Calu3 (cell line): ENCODE measurements around the gene NRIP1. TPM values are rescaled to one million over a fixed set of nuclear protein-coding genes. Genes with fewer than 3 reads are reported as not detected.
A peak's percentile ranks its signal among the peaks of the same experiment; 100 is the strongest.

Source experiments
- BruUV-seq: library from RNA; stranded (reverse); fragments of 400-500 nt; replicated peaks from 2 replicates; lab custom pipeline; 2021; lab: Mats Ljungman, UMichigan
- CTCF ChIA-PET: fragments of 300-600 bp; sonication (Branson Sonifier 250); formaldehyde crosslinking; loops from one replicate; lab custom pipeline; 2022; ENCODE audit warnings: antibody characterized with exemption; lab: Charles Lee
- DNase-seq: peaks from one replicate; pipeline ENCODE4 v3.0.0; 2022
- H3K27ac Mint-ChIP-seq: one replicate; pipeline ENCODE4 v1.8.0; 2022; ENCODE audit warnings: mixed read lengths; ENCODE audit not compliant: unreplicated experiment
- H3K27me3 Mint-ChIP-seq: one replicate; pipeline ENCODE4 v1.8.0; 2022; ENCODE audit warnings: mixed read lengths; ENCODE audit not compliant: unreplicated experiment
- H3K36me3 Mint-ChIP-seq: one replicate; pipeline ENCODE4 v1.8.0; 2022; ENCODE audit warnings: mild to moderate bottlenecking, moderate library complexity, mixed read lengths; ENCODE audit not compliant: insufficient read depth, unreplicated experiment
- H3K4me1 Mint-ChIP-seq: one replicate; pipeline ENCODE4 v1.8.0; 2022; ENCODE audit warnings: mild to moderate bottlenecking, low read depth, mixed read lengths; ENCODE audit not compliant: unreplicated experiment
- H3K4me3 Mint-ChIP-seq: one replicate; pipeline ENCODE4 v1.8.0; 2022; ENCODE audit warnings: mild to moderate bottlenecking, low read depth, moderate library complexity, mixed read lengths; ENCODE audit not compliant: unreplicated experiment
- H3K9me3 Mint-ChIP-seq: one replicate; pipeline ENCODE4 v1.8.0; 2022; ENCODE audit warnings: low read depth, mixed read lengths; ENCODE audit not compliant: unreplicated experiment
- intact Hi-C: fragments of 100-400 bp; cut with micrococcal nuclease; formaldehyde crosslinking; loops from one replicate; pipeline ENCODE4 v1.10.0; 2022; ENCODE audit not compliant: unreplicated experiment
- total RNA-seq: library from RNA; stranded (reverse); gene quantifications from 2 replicates; pipeline ENCODE4 v1.2.3, GENCODE V29; 2022
- TF ChIP-seq, protein P1 (sequence below): fragments of 200-600 bp; IDR thresholded peaks from one replicate; pipeline ENCODE4 v1.8.0; 2022; ENCODE audit warnings: antibody characterized with exemption; ENCODE audit not compliant: unreplicated experiment

The NRIP1 gene
- total RNA-seq, 1 experiment from 2014 or later = 58.7 TPM

DNA sequence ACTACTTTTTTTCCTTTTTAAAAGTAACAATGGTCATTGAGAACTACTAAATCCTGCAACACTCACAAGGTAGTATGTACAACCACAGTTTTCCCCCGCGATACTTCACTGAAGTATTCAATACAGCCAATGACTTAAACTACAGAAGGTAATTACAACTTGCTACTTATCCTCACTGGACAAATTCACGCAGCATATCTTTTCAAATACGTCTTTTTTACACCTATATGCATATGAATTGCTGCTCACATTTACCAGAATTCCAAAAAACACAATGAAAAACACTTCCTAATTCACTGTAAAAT, 12.4 kb downstream of the NRIP1 start:
- H3K36me3 Mint-ChIP-seq = peaks cover 39% of the 10 kb centered on the region
- peak overlapping the region; percentile 97 for H3K27ac Mint-ChIP-seq
- peak overlapping the region; percentile 75 for H3K4me3 Mint-ChIP-seq
- CTCF ChIA-PET = interaction anchor here (0.8 to 0.9 kb wide), 2 partner anchors 10 to 13 kb away, joined by 3 read pairs; no protein-coding TSS in a partner anchor
- no TSS peak for BruUV-seq
- DNase-seq = no peak
- no peaks in the 10 kb centered on the region for H3K9me3 Mint-ChIP-seq
- intact Hi-C loops = loop anchor here (1.0 to 5.0 kb wide), 3 partner anchors 8 to 190 kb away; no protein-coding TSS in a partner anchor
- no peaks in the 10 kb centered on the region for H3K27me3 Mint-ChIP-seq
- TF ChIP-seq, protein P1, sequence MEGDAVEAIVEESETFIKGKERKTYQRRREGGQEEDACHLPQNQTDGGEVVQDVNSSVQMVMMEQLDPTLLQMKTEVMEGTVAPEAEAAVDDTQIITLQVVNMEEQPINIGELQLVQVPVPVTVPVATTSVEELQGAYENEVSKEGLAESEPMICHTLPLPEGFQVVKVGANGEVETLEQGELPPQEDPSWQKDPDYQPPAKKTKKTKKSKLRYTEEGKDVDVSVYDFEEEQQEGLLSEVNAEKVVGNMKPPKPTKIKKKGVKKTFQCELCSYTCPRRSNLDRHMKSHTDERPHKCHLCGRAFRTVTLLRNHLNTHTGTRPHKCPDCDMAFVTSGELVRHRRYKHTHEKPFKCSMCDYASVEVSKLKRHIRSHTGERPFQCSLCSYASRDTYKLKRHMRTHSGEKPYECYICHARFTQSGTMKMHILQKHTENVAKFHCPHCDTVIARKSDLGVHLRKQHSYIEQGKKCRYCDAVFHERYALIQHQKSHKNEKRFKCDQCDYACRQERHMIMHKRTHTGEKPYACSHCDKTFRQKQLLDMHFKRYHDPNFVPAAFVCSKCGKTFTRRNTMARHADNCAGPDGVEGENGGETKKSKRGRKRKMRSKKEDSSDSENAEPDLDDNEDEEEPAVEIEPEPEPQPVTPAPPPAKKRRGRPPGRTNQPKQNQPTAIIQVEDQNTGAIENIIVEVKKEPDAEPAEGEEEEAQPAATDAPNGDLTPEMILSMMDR = no peak
- H3K4me1 Mint-ChIP-seq = peaks cover 56% of the 10 kb centered on the region

DNA sequence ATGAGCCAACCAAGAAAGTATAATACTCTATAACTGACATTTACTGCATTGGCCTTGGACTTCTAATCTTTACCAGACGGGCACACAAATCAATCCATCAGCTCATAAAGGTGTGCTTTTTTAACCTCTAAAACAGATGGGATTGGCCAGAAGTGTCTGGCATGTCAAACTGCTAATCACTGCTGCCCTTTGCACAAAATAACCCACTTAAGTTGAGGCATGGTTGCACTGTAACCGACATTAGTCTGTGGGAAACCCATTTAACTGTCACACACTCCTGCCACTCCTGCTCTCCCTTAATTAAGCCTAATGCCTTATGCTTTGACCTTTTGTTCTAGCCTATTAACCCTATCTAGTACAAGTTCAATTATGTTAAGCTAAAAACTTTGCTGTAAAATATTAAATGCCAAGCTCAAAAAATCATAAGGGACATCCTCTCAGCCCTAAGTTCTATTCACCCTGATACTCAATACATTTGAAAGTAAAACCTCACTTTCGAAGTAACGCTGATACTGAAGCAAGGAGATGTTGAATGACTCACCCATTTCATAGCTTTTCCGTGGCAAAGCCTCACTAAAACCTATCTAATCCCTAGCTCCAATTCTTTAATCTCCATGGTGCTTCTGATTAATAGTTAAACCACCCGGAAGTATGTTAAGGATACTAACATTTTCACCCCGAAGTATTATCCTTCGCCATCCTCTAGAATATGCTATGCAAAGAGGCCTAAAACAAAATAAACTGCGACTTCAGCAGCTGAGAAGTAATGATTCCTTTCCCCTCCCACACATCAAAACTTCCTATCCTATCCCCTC, 12.9 kb downstream of the NRIP1 start:
- Mint-ChIP-seq H3K4me3 (peak overlapping the region; percentile 75), H3K27ac (peak overlapping the region; percentile 97), H3K27me3 (no peaks in the 10 kb centered on the region), H3K9me3 (no peaks in the 10 kb centered on the region), H3K4me1 (peaks cover 51% of the 10 kb centered on the region), H3K36me3 (peaks cover 37% of the 10 kb centered on the region)
- BruUV-seq = no TSS peak
- DNase-seq = no peak
- TF ChIP-seq, protein P1 = no peak
- CTCF ChIA-PET = interaction anchor here (0.8 to 0.9 kb wide), 2 partner anchors 10 to 12 kb away, joined by 3 read pairs; no protein-coding TSS in a partner anchor
- intact Hi-C loops = loop anchor here (1.0 to 5.0 kb wide), 3 partner anchors 8 to 190 kb away; no protein-coding TSS in a partner anchor

- Mint-ChIP-seq H3K27me3 (no peaks in the 10 kb centered on the region), H3K36me3 (peaks cover 34% of the 10 kb centered on the region), H3K4me1 (peaks cover 40% of the 10 kb centered on the region), H3K4me3 (peak overlapping the region; percentile 75), H3K27ac (peak overlapping the region; percentile 97), H3K9me3 (no peaks in the 10 kb centered on the region)
- TF ChIP-seq, protein P1 = no peak
- intact Hi-C loops = loop anchor here (5.0 kb wide), 2 partner anchors 48 to 188 kb away; no protein-coding TSS in a partner anchor
- no TSS peak for BruUV-seq
- CTCF ChIA-PET = no interaction called here
- no peak for DNase-seq
These were observed 14.0 kb downstream of the NRIP1 start for GRCh38 chr21:15050568-15051377.

DNA sequence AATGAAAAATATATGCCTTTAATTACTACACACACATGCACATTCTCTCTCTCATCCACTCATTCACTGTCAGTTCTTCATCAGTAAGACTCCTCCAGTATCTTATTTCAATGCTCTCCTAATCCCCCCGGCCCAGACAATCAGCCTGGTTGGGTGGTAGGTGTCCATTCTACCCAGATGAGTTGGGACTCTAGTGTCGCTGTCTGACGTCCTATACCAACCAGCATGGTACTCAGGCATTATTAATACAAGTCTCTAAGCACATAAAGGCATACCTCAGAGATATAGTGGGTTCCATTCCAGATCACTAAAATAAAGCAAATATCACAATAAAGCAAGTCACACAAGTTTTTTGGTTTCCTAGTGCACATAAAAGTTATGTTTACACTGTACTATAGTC, 19.8 kb downstream of the NRIP1 start:
- no TSS peak for BruUV-seq
- Mint-ChIP-seq H3K27me3 (no peaks in the 10 kb centered on the region), H3K4me3 (no peak overlapping the region), H3K9me3 (no peaks in the 10 kb centered on the region), H3K4me1 (peaks cover 9% of the 10 kb centered on the region), H3K36me3 (peaks cover 22% of the 10 kb centered on the region), H3K27ac (no peak overlapping the region)
- intact Hi-C loops = no loop called here
- CTCF ChIA-PET = no interaction called here
- no peak for DNase-seq
- TF ChIP-seq, protein P1 = no peak
